ENCODE data around the gene IPO8.
"Not testable (repeated sequence)": the region's sequence is repeated elsewhere in the genome, so short reads cannot be mapped to it uniquely, and the experiment has no call there.

The IPO8 gene

GRCh38 chr12:30687265-30687986 is 8.2 kb downstream of the IPO8 start:
- DNase-seq (ENCODE audit: low spot score) = no peak

GRCh38 chr12:30679241-30679640 is 16.4 kb downstream of the IPO8 start:
- DNase-seq (ENCODE audit: low spot score) = no peak

- DNase-seq (ENCODE audit: low spot score) = no peak
Observed at GRCh38 chr12:30678221-30678620, 17.4 kb downstream of the IPO8 start.

GRCh38 chr12:30661210-30661609 is 34.5 kb downstream of the IPO8 start:
- no peak for DNase-seq (ENCODE audit: low spot score)

- peak; percentile 8 for DNase-seq (ENCODE audit: low spot score)
Observed at GRCh38 chr12:30652034-30652696, 43.5 kb downstream of the IPO8 start.

- DNase-seq (ENCODE audit: low spot score) = no peak
Observed at GRCh38 chr12:30646821-30647220, 48.8 kb downstream of the IPO8 start.

- no peak for DNase-seq (ENCODE audit: low spot score)
Observed at GRCh38 chr12:30643366-30643765, 52.3 kb downstream of the IPO8 start.

GRCh38 chr12:30640392-30640791 is 55.3 kb downstream of the IPO8 start:
- no peak for DNase-seq (ENCODE audit: low spot score)

GRCh38 chr12:30635385-30635784 is 60.3 kb downstream of the IPO8 start:
- no peak for DNase-seq (ENCODE audit: low spot score)

GRCh38 chr12:30631740-30632139 is 63.9 kb downstream of the IPO8 start:
- DNase-seq (ENCODE audit: low spot score) = no peak

GRCh38 chr12:30630979-30631285 is 64.7 kb downstream of the IPO8 start:
- DNase-seq (ENCODE audit: low spot score) = no peak

- no peak for DNase-seq (ENCODE audit: low spot score)
Observed at GRCh38 chr12:30630076-30630978, 65.3 kb downstream of the IPO8 start.

- DNase-seq (ENCODE audit: low spot score) = no peak
Observed at GRCh38 chr12:30626847-30627246, 68.8 kb downstream of the IPO8 start.

- no peak for DNase-seq (ENCODE audit: low spot score)
Observed at GRCh38 chr12:30624009-30624408, 71.7 kb downstream of the IPO8 start.

- DNase-seq (ENCODE audit: low spot score) = no peak
Observed at GRCh38 chr12:30622509-30622908, 73.2 kb downstream of the IPO8 start.

GRCh38 chr12:30621663-30622241 is 73.9 kb downstream of the IPO8 start:
- not testable (repeated sequence) for DNase-seq (ENCODE audit: low spot score)

- DNase-seq (ENCODE audit: low spot score) = no peak
Observed at GRCh38 chr12:30617346-30618016, 78.2 kb downstream of the IPO8 start.

GRCh38 chr12:30614031-30614430 is 81.6 kb downstream of the IPO8 start:
- no peak for DNase-seq (ENCODE audit: low spot score)

- DNase-seq (ENCODE audit: low spot score) = no peak
Observed at GRCh38 chr12:30613119-30613830, 82.4 kb downstream of the IPO8 start.

GRCh38 chr12:30610718-30611117 is 85.0 kb downstream of the IPO8 start:
- no peak for DNase-seq (ENCODE audit: low spot score)

- not testable (repeated sequence) for DNase-seq (ENCODE audit: low spot score)
Observed at GRCh38 chr12:30609819-30610218, 85.8 kb downstream of the IPO8 start.

Measured in Ammon's horn (tissue), 1 donor.